Measurements from ENCODE around the gene AOC3. TPM values are rescaled to one million over a fixed set of nuclear protein-coding genes. Genes with fewer than 3 reads are reported as not detected.

AOC3 gene
- total and polyA plus RNA-seq, 2 of the 13 experiments (the other 11 are each of a cell fraction or from before 2014, with no cell fraction given), result 8.7 to 51.7 TPM

GRCh38 chr17:42891539-42892152 lies 40.6 kb downstream of the AOC3 start (continued):
- no peak for TF ChIP-seq ZNF281 (CRISPR knock-in tag; IDR thresholded peaks at IDR 0.05; ENCODE audit: borderline replicate concordance)
- TF ChIP-seq ZFP90 (CRISPR knock-in tag; IDR thresholded peaks at IDR 0.05; ENCODE audit: borderline replicate concordance), result no peak
- no peak for TF ChIP-seq ZNF737 (CRISPR knock-in tag; IDR thresholded peaks at IDR 0.05; ENCODE audit: borderline replicate concordance)
- no peak for TF ChIP-seq ZNF567 (CRISPR knock-in tag; IDR thresholded peaks at IDR 0.05; ENCODE audit: borderline replicate concordance)
- no peak for TF ChIP-seq ZNF609 (CRISPR knock-in tag; IDR thresholded peaks at IDR 0.05; ENCODE audit: borderline replicate concordance)
- no peak for TF ChIP-seq SNAI1 (CRISPR knock-in tag; IDR thresholded peaks at IDR 0.05; ENCODE audit: borderline replicate concordance)
- no peak for TF ChIP-seq TFDP1 (CRISPR knock-in tag; IDR thresholded peaks at IDR 0.05; ENCODE audit: borderline replicate concordance)
- no peak for TF ChIP-seq POLR2AphosphoS2 (IDR thresholded peaks at IDR 0.05; ENCODE audit: low read depth, low read length)
- no peak for TF ChIP-seq DBP (CRISPR knock-in tag; IDR thresholded peaks at IDR 0.05; ENCODE audit: not compliant biosample characterization)
- TF ChIP-seq PBX3 (CRISPR knock-in tag; IDR thresholded peaks at IDR 0.05; ENCODE audit: borderline replicate concordance), result peak; percentile 39; the same call in 1 of the 2 replicates
- TF ChIP-seq ZNF574 (CRISPR knock-in tag; IDR thresholded peaks at IDR 0.05), result peak; percentile 44; the same call in 1 of the 2 replicates
- TF ChIP-seq ZNF781 (CRISPR knock-in tag; IDR thresholded peaks at IDR 0.05; ENCODE audit: borderline replicate concordance, not compliant biosample characterization), result no peak
- TF ChIP-seq SMAD9 (CRISPR knock-in tag; IDR thresholded peaks at IDR 0.05), result no peak

All from HepG2 (cell line).